ENCODE measurements around the gene B4GALNT3.

The B4GALNT3 gene

GRCh38 chr12:526089-526488 is 66.3 kb downstream of the B4GALNT3 start:
- H3K36me3 Mint-ChIP-seq (ENCODE audit: low read depth), result peaks cover 9% of the 10 kb centered on the region
- no peak overlapping the region for H3K27ac Mint-ChIP-seq
- no peak overlapping the region for H3K4me3 Mint-ChIP-seq
- peaks cover 4% of the 10 kb centered on the region for H3K27me3 Mint-ChIP-seq (ENCODE audit: low read depth, poor library complexity)
- peaks cover 17% of the 10 kb centered on the region for H3K9me3 Mint-ChIP-seq
- no peak for TF ChIP-seq CTCF (IDR thresholded peaks at IDR 0.05)
- DNase-seq, result no peak
- no peaks in the 10 kb centered on the region for H3K4me1 Mint-ChIP-seq

DNA sequence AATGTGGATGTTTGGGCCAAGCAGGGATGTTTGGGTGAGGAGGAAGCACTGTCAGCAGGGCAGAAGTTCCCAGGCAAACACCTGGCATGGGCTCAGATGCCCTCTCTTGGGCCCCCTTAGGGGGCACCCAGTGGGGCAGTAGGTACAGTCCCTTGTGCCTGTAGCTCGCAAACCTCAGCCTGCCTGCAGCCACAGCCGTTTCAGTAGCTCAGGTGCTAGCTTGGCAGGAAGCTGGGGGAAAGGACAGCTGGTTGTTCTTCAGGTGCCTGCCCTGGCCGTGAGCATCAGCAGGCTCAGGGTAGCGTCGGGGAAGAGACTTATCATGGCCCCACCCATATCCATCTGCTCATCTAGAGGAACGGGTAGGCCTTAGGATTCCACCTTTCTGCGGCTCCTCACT is 67.5 kb downstream of the B4GALNT3 start:
- DNase-seq, result no peak
- TF ChIP-seq CTCF (IDR thresholded peaks at IDR 0.05), result no peak
- Mint-ChIP-seq H3K9me3 (peaks cover 28% of the 10 kb centered on the region), H3K27ac (no peak overlapping the region), H3K4me3 (no peak overlapping the region), H3K36me3 (ENCODE audit: low read depth) (peaks cover 18% of the 10 kb centered on the region), H3K27me3 (ENCODE audit: low read depth, poor library complexity) (peaks cover 4% of the 10 kb centered on the region), H3K4me1 (no peaks in the 10 kb centered on the region)

DNA sequence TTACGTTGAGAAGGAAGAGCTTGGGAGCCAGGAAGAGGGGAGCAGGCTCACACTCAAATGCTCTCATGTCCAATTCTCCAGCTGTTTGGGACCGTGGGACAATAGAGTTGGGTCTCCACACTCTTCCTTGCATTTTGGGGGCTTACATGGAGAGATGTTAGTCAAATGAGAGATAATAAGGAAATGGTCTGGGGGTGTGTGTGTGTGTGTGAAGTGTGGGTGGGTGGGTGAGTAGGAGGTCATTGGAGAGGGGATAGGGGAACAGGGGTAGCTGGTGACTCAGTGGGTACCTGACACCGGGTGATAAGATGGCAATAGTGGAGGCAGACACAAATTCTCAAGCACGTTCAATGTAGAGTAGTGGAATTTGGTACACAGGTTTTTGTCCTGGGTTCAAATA is 68.0 kb downstream of the B4GALNT3 start:
- no peak overlapping the region for H3K27ac Mint-ChIP-seq
- peaks cover 4% of the 10 kb centered on the region for H3K27me3 Mint-ChIP-seq (ENCODE audit: low read depth, poor library complexity)
- H3K36me3 Mint-ChIP-seq (ENCODE audit: low read depth), result peaks cover 23% of the 10 kb centered on the region
- DNase-seq, result no peak
- no peaks in the 10 kb centered on the region for H3K4me1 Mint-ChIP-seq
- peaks cover 33% of the 10 kb centered on the region for H3K9me3 Mint-ChIP-seq
- TF ChIP-seq CTCF (IDR thresholded peaks at IDR 0.05), result no peak
- H3K4me3 Mint-ChIP-seq, result no peak overlapping the region

GRCh38 chr12:530308-530707 is 70.6 kb downstream of the B4GALNT3 start:
- H3K27me3 Mint-ChIP-seq (ENCODE audit: low read depth, poor library complexity), result peaks cover 4% of the 10 kb centered on the region
- peaks cover 24% of the 10 kb centered on the region for H3K36me3 Mint-ChIP-seq (ENCODE audit: low read depth)
- peaks cover 40% of the 10 kb centered on the region for H3K9me3 Mint-ChIP-seq
- no peak overlapping the region for H3K4me3 Mint-ChIP-seq
- H3K4me1 Mint-ChIP-seq, result no peaks in the 10 kb centered on the region
- no peak for TF ChIP-seq CTCF (IDR thresholded peaks at IDR 0.05)
- H3K27ac Mint-ChIP-seq, result no peak overlapping the region
- DNase-seq, result no peak

DNA sequence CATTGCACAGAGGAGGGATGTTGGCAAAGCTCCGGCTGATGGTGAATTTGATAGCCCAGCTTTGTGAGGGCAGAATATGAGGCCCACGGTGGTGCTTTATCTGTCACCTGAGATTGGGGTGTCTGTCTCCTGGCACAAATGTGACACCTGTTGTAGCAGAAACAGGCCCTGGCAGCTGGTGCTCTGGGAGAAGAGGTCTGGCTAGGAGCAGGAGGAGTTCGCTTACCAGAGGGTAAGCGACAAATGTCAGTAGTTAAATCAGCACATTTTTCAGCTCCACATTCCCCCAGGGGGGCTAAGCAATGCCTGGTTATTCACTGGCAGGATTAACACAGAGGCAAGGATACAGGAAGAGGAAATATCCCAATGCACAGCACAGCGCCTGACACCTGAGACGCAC is 71.1 kb downstream of the B4GALNT3 start:
- Mint-ChIP-seq H3K27ac (no peak overlapping the region), H3K36me3 (ENCODE audit: low read depth) (peaks cover 24% of the 10 kb centered on the region), H3K9me3 (peaks cover 40% of the 10 kb centered on the region), H3K4me3 (no peak overlapping the region), H3K27me3 (ENCODE audit: low read depth, poor library complexity) (peaks cover 4% of the 10 kb centered on the region), H3K4me1 (no peaks in the 10 kb centered on the region)
- no peak for DNase-seq
- no peak for TF ChIP-seq CTCF (IDR thresholded peaks at IDR 0.05)

GRCh38 chr12:531951-532585 is 72.3 kb downstream of the B4GALNT3 start:
- Mint-ChIP-seq H3K36me3 (ENCODE audit: low read depth) (peaks cover 24% of the 10 kb centered on the region), H3K27me3 (ENCODE audit: low read depth, poor library complexity) (peaks cover 4% of the 10 kb centered on the region), H3K4me3 (no peak overlapping the region), H3K27ac (no peak overlapping the region), H3K9me3 (peaks cover 40% of the 10 kb centered on the region), H3K4me1 (no peaks in the 10 kb centered on the region)
- DNase-seq, result no peak
- TF ChIP-seq CTCF (IDR thresholded peaks at IDR 0.05), result no peak

All from nephron progenitor cell (in vitro differentiated cells).